Measurements from ENCODE around the gene SH3PXD2A. TPM values are rescaled to one million over a fixed set of nuclear protein-coding genes. Genes with fewer than 3 reads are reported as not detected.
A peak's percentile ranks its signal among the peaks of the same experiment; 100 is the strongest.

The SH3PXD2A gene
- total and polyA plus RNA-seq, 8 donors: 3.9 to 16.4 (median 8.0) TPM

DNA sequence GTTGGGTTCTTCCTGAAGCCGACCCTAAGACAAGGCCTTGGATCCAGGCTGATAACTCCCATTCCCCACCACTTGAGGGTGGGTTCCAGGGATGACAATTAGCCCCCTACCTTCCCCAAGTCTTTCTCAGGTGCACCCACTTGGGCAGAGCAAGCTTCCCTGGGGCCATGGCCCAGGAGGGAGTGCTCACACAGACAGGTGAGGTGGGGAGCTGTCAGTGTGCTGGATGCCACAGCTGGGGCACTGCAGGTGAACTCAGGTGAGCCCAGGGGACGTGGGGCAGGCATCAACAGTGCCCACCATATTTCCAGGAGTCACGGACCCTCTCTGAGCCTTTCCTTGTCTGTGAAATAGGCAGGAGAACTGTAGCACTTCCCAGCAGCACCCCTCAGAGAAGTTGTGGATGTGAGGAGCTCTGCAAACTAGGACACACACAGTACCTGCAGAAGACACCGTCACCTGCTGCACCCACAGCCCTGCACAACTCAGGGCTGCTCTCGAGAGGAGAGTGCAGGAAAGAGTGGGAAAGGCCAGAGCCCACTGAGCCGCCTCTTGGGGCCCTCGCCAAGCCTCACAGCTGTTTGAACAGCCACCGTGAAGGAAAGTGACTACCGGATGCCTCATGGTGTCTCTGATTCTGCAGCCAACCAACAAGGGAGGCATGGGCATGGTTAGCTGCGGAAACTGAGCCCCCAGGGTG is 17.9 kb downstream of the SH3PXD2A start:
- no peak for ATAC-seq
- no peaks in the 10 kb centered on the region for H3K27me3 ChIP-seq
- no peak overlapping the region for H3K27ac ChIP-seq
- no peak overlapping the region for H3K4me3 ChIP-seq
- H3K9me3 ChIP-seq: no peaks in the 10 kb centered on the region
- no peak for TF ChIP-seq CTCF (IDR thresholded peaks at IDR 0.05)
- no peak for FAIRE-seq
- no peaks in the 10 kb centered on the region for H3K36me3 ChIP-seq
- peaks cover 5 to 13% (median 5%) of the 10 kb centered on the region in 3 donors for H3K4me1 ChIP-seq
- DNase-seq: peak in 1 of 6 donors; percentile 24
- 76 to 82% methylated on average over 10 of the region's 10 CpGs for WGBS, 2 donors
- intact Hi-C loops (cut with DNase I): no loop called here

- 72 to 77% methylated on average over 9 of the region's 9 CpGs for WGBS, 2 donors
- Histone ChIP-seq H3K27ac (no peak overlapping the region), H3K4me3 (no peak overlapping the region), H3K36me3 (no peaks in the 10 kb centered on the region), H3K27me3 (no peaks in the 10 kb centered on the region), H3K9me3 (no peaks in the 10 kb centered on the region), H3K4me1 (peaks cover 5 to 9% (median 5%) of the 10 kb centered on the region in 3 donors)
- intact Hi-C loops (cut with DNase I): no loop called here
- ATAC-seq (no peak), DNase-seq (no peak), FAIRE-seq (no peak)
- TF ChIP-seq CTCF (IDR thresholded peaks at IDR 0.05): no peak
Observed at GRCh38 chr10:103836861-103837260, 18.5 kb downstream of the SH3PXD2A start.

DNA sequence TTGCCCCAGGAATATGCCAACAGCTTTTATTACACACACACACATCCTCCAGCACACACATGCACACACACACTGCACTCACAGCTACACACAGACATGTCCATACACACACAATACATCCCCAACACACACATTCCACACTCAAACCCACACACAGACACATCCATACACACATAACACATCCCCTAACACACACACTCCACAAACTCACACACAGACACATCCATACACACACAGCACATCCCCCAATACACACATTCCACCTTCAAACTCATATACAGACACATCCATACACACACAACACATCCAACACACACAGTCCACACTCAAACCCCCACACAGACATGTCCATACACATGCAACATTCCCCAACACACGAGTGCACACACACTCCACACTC is 19.1 kb downstream of the SH3PXD2A start:
- Histone ChIP-seq H3K36me3 (no peaks in the 10 kb centered on the region), H3K27me3 (no peaks in the 10 kb centered on the region), H3K9me3 (no peaks in the 10 kb centered on the region), H3K4me1 (peaks cover 5 to 9% (median 5%) of the 10 kb centered on the region in 3 donors), H3K27ac (peak overlapping the region in 1 of 4 donors; percentile 79), H3K4me3 (no peak overlapping the region)
- ATAC-seq (no peak), DNase-seq (no peak), FAIRE-seq (no peak)
- no peak for TF ChIP-seq CTCF (IDR thresholded peaks at IDR 0.05)
- intact Hi-C loops (cut with DNase I): no loop called here
- 58 to 78% methylated on average over 1 of the region's 1 CpG for WGBS, 2 donors

DNA sequence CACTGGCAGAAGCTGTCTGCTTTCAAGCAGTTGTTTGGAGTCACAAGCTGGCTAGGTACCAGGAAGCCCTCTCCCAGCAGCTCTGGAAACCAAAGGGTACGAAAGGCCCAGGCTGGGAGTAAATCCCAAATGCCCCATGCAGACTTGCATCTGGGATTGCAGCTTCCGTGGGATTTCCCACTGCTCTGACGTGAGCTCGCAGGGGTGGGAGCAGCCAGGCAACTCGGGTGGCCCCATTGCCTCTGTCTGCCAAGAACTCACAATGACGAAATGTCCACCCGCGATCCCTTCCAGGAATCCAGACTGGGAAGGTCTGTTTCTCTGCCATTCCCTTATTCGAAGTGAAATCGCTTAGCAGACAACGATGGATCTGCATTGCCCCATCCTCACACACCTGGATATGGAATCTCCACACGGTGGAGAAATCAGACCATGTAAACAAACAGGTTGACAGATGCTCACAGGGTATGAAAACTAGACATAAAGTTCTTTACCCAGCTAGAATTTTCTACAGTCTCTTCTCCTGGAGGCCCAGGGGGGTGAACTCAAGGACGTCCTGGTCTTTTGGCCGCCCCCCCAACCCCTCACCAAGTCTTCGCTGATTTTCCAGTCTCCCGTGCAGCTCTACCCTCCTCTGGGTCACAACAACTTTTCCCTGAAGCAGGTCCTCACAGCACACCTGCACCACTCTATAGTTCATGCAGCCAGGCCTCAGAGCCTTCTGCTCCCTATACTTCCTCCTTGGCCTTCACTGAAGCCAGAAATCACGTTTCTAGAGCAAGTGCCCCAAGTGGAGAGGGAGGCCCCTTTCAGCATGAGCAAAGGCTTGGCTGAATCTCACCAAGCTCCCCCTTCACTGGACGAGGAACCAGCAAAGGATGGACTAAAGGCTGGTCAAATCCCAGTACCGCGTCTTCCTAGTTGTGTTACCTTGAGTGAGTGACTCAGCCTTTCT is 20.0 kb downstream of the SH3PXD2A start:
- no peak for FAIRE-seq
- TF ChIP-seq CTCF (IDR thresholded peaks at IDR 0.05): no peak
- no peaks in the 10 kb centered on the region for H3K36me3 ChIP-seq
- H3K27me3 ChIP-seq: no peaks in the 10 kb centered on the region
- DNase-seq: peak in 4 of 6 donors; percentile 36 to 60 (median 41)
- 61 to 63% methylated on average over 20 of the region's 20 CpGs for WGBS, 2 donors
- H3K4me1 ChIP-seq: peaks cover 5 to 9% (median 5%) of the 10 kb centered on the region in 3 donors
- ATAC-seq: peak; percentile 48 to 62 (median 54)
- peak overlapping the region; percentile 2 to 79 (median 38) for H3K27ac ChIP-seq
- intact Hi-C loops (cut with DNase I): no loop called here
- H3K4me3 ChIP-seq: no peak overlapping the region
- no peaks in the 10 kb centered on the region for H3K9me3 ChIP-seq

Data from pancreas (tissue), 10 donors.